Stimulated activated CD4-positive, alpha-beta T cell treated with anti-CD3 and anti-CD28 coated beads, Interleukin-1b, Interleukin-23, amount 100 ng/mL, for 4 hours (primary cell): Measurements from ENCODE around the gene COASY.
"Not testable (repeated sequence)": the region's sequence is repeated elsewhere in the genome, so short reads cannot be mapped to it uniquely, and the experiment has no call there.

Source experiments
- DNase-seq, 2 donors: peaks; one replicate each; pipeline ENCODE4 v3.0.0-alpha.2; 2020; ENCODE audit warnings: low read depth in 2 of 2

The COASY gene

GRCh38 chr17:42553161-42553818 is 8.7 kb upstream of the COASY start:
- DNase-seq: no peak

- DNase-seq: no peak
Measured at GRCh38 chr17:42553866-42554249, 8.1 kb upstream of the COASY start.

GRCh38 chr17:42554250-42555121 is 7.5 kb upstream of the COASY start:
- DNase-seq: peak in 1 of 2 donors; percentile 67

- no peak for DNase-seq
Measured at GRCh38 chr17:42555122-42555622, 6.8 kb upstream of the COASY start.

GRCh38 chr17:42555961-42556617 is 5.9 kb upstream of the COASY start:
- DNase-seq: not testable (repeated sequence)

GRCh38 chr17:42559075-42559474 is 2.9 kb upstream of the COASY start:
- no peak for DNase-seq

GRCh38 chr17:42560246-42560645 is 1.7 kb upstream of the COASY start:
- no peak for DNase-seq

- DNase-seq: no peak
Measured at GRCh38 chr17:42562388-42563142, 617 bp downstream of the COASY start.

GRCh38 chr17:42563143-42563509 is 1.2 kb downstream of the COASY start:
- DNase-seq: no peak

GRCh38 chr17:42563543-42563942 is 1.6 kb downstream of the COASY start:
- DNase-seq: no peak

GRCh38 chr17:42563950-42564349 is 2.0 kb downstream of the COASY start:
- no peak for DNase-seq

GRCh38 chr17:42564815-42565522 is 3.0 kb downstream of the COASY start:
- no peak for DNase-seq

- no peak for DNase-seq
Measured at GRCh38 chr17:42565523-42566214, 3.7 kb downstream of the COASY start.

- DNase-seq: no peak
Measured at GRCh38 chr17:42566215-42566882, 4.4 kb downstream of the COASY start.

GRCh38 chr17:42566883-42567573 is 5.1 kb downstream of the COASY start, which contains the start of gene MLX:
TSS of gene MLX (plus strand) at chr17:42567100. CDS start at chr17:42567125, 25 bp downstream.
- DNase-seq: peak; percentile 85 to 89

- no peak for DNase-seq
Measured at GRCh38 chr17:42568341-42569111, 6.6 kb downstream of the COASY start.

- DNase-seq: no peak
Measured at GRCh38 chr17:42571435-42572225, 9.7 kb downstream of the COASY start.

- DNase-seq: no peak
Measured at GRCh38 chr17:42573095-42573494, 11.1 kb downstream of the COASY start.
